IPS DF 4.7 (cell line): ENCODE results near the gene RAP1GAP2.

Source experiments
- DNase-seq: peaks from one replicate; pipeline ENCODE4 v3.0.0-alpha.2; 2013; ENCODE audit warnings: low spot score; ENCODE audit errors: extremely low read depth

Gene RAP1GAP2

GRCh38 chr17:2786176-2786881, 9.9 kb upstream of the RAP1GAP2 start:
- peak; percentile 85 for DNase-seq

GRCh38 chr17:2789700-2790099, 6.5 kb upstream of the RAP1GAP2 start:
- DNase-seq, result no peak

- no peak for DNase-seq
Measured at GRCh38 chr17:2792366-2793169, 3.7 kb upstream of the RAP1GAP2 start.

- no peak for DNase-seq
Measured at GRCh38 chr17:2794111-2794803, 2.0 kb upstream of the RAP1GAP2 start.

GRCh38 chr17:2795441-2796163, 636 bp upstream of the RAP1GAP2 start:
- no peak for DNase-seq

- DNase-seq, result no peak
Measured at GRCh38 chr17:2797226-2797625, 988 bp downstream of the RAP1GAP2 start.

GRCh38 chr17:2797637-2798036, 1.4 kb downstream of the RAP1GAP2 start:
- no peak for DNase-seq

GRCh38 chr17:2798188-2798587, 1.9 kb downstream of the RAP1GAP2 start:
- no peak for DNase-seq

- no peak for DNase-seq
Measured at GRCh38 chr17:2798678-2799077, 2.4 kb downstream of the RAP1GAP2 start.

- no peak for DNase-seq
Measured at GRCh38 chr17:2799653-2800052, 3.4 kb downstream of the RAP1GAP2 start.

GRCh38 chr17:2800367-2800766, 4.1 kb downstream of the RAP1GAP2 start:
- DNase-seq, result no peak

GRCh38 chr17:2801841-2802240, 5.6 kb downstream of the RAP1GAP2 start:
- DNase-seq, result no peak

- DNase-seq, result no peak
Measured at GRCh38 chr17:2802574-2802973, 6.3 kb downstream of the RAP1GAP2 start.

GRCh38 chr17:2803386-2803785, 7.1 kb downstream of the RAP1GAP2 start:
- no peak for DNase-seq

GRCh38 chr17:2803971-2804370, 7.7 kb downstream of the RAP1GAP2 start:
- no peak for DNase-seq

GRCh38 chr17:2804912-2805311, 8.7 kb downstream of the RAP1GAP2 start:
- no peak for DNase-seq

- no peak for DNase-seq
Measured at GRCh38 chr17:2805961-2806360, 9.7 kb downstream of the RAP1GAP2 start.

GRCh38 chr17:2808367-2809335, 12.4 kb downstream of the RAP1GAP2 start:
- DNase-seq, result no peak

GRCh38 chr17:2809337-2809736, 13.1 kb downstream of the RAP1GAP2 start:
- DNase-seq, result no peak

GRCh38 chr17:2814049-2814448, 17.8 kb downstream of the RAP1GAP2 start:
- no peak for DNase-seq
